Large intestine (tissue), 3 donors: ENCODE results near the gene TRIM63. TPM values are rescaled to one million over a fixed set of nuclear protein-coding genes. Genes with fewer than 3 reads are reported as not detected.

Experiments
- DNase-seq, 2 donors: peaks; one replicate each; pipeline versions ENCODE4 v3.0.0 to v3.0.0-alpha.2; 2013
- H3K27ac ChIP-seq: one replicate; pipeline ENCODE4 v1.5.1; 2013; ENCODE audit warnings: low read length
- H3K27me3 ChIP-seq: 2 replicates; pipeline ENCODE4 v1.6.1; 2013; ENCODE audit warnings: low read length; ENCODE audit not compliant: control insufficient read depth, insufficient read depth
- H3K36me3 ChIP-seq: 2 replicates; pipeline ENCODE4 v1.6.1; 2013; ENCODE audit warnings: low read length; ENCODE audit not compliant: control insufficient read depth, insufficient read depth
- H3K4me1 ChIP-seq: one replicate; pipeline ENCODE4 v1.6.1; 2013; ENCODE audit warnings: low read length; ENCODE audit not compliant: control insufficient read depth, insufficient read depth
- H3K4me3 ChIP-seq: one replicate; pipeline ENCODE4 v1.5.1; 2013; ENCODE audit warnings: low read length
- H3K9me3 ChIP-seq: one replicate; pipeline ENCODE4 v1.6.1; 2013; ENCODE audit warnings: mild to moderate bottlenecking, low read depth, low read length, moderate library complexity; ENCODE audit not compliant: control insufficient read depth
- WGBS: methylation state at CpG from one replicate; pipeline ENCODE4 v1.1.5; 2013; ENCODE audit warnings: low lambda C conversion rate; ENCODE audit not compliant: insufficient coverage; 5-methylcytosine and 5-hydroxymethylcytosine counted together
- polyA plus RNA-seq: library from polyadenylated mRNA; unstranded; fragments of 120-200 nt; gene quantifications from one replicate; pipeline ENCODE4 v1.2.1, GENCODE V29; 2013

The TRIM63 gene
- polyA plus RNA-seq, 1 donor, result 6.4 TPM

GRCh38 chr1:26044971-26045721 is 22.3 kb downstream of the TRIM63 start:
- Histone ChIP-seq H3K27ac (peak overlapping the region; percentile 93), H3K27me3 (peaks cover 23% of the 10 kb centered on the region), H3K4me3 (peak overlapping the region; percentile 62), H3K9me3 (no peaks in the 10 kb centered on the region), H3K4me1 (peaks cover 22% of the 10 kb centered on the region), H3K36me3 (peaks cover 26% of the 10 kb centered on the region)
- no CpG with 5 or more reads among the region's 29 CpGs for WGBS
- peak; percentile 76 to 91 for DNase-seq

GRCh38 chr1:26044414-26044813 is 23.0 kb downstream of the TRIM63 start:
- Histone ChIP-seq H3K27ac (no peak overlapping the region), H3K4me1 (peaks cover 16% of the 10 kb centered on the region), H3K4me3 (peak overlapping the region; percentile 62), H3K27me3 (peaks cover 23% of the 10 kb centered on the region), H3K36me3 (peaks cover 32% of the 10 kb centered on the region), H3K9me3 (no peaks in the 10 kb centered on the region)
- WGBS, result no CpG with 5 or more reads among the region's 3 CpGs
- no peak for DNase-seq

- Histone ChIP-seq H3K27ac (no peak overlapping the region), H3K9me3 (no peaks in the 10 kb centered on the region), H3K4me3 (no peak overlapping the region), H3K36me3 (peaks cover 35% of the 10 kb centered on the region), H3K4me1 (peaks cover 13% of the 10 kb centered on the region), H3K27me3 (peaks cover 23% of the 10 kb centered on the region)
- DNase-seq, result no peak
- no CpG with 5 or more reads among the region's 2 CpGs for WGBS
These were observed 23.7 kb downstream of the TRIM63 start for GRCh38 chr1:26043765-26044164.

GRCh38 chr1:26041978-26042377 is 25.5 kb downstream of the TRIM63 start:
- Histone ChIP-seq H3K36me3 (peaks cover 38% of the 10 kb centered on the region), H3K4me3 (no peak overlapping the region), H3K9me3 (no peaks in the 10 kb centered on the region), H3K4me1 (peaks cover 9% of the 10 kb centered on the region), H3K27me3 (peaks cover 20% of the 10 kb centered on the region), H3K27ac (no peak overlapping the region)
- DNase-seq, result no peak
- WGBS, result no CpG with 5 or more reads among the region's 4 CpGs

- WGBS, result no CpG with 5 or more reads among the region's 7 CpGs
- peaks cover 14% of the 10 kb centered on the region for H3K27me3 ChIP-seq
- H3K9me3 ChIP-seq, result no peaks in the 10 kb centered on the region
- no peak overlapping the region for H3K27ac ChIP-seq
- DNase-seq, result no peak
- H3K4me1 ChIP-seq, result peaks cover 15% of the 10 kb centered on the region
- H3K36me3 ChIP-seq, result peaks cover 38% of the 10 kb centered on the region
- H3K4me3 ChIP-seq, result no peak overlapping the region
These were observed 26.0 kb downstream of the TRIM63 start for GRCh38 chr1:26041401-26041800.

- Histone ChIP-seq H3K4me3 (no peak overlapping the region), H3K9me3 (peaks cover 4% of the 10 kb centered on the region), H3K27me3 (no peaks in the 10 kb centered on the region), H3K36me3 (peaks cover 34% of the 10 kb centered on the region), H3K4me1 (peaks cover 21% of the 10 kb centered on the region), H3K27ac (no peak overlapping the region)
- WGBS, result no CpG with 5 or more reads among the region's 6 CpGs
- DNase-seq, result no peak
These were observed 28.5 kb downstream of the TRIM63 start for GRCh38 chr1:26038904-26039303.

GRCh38 chr1:26038477-26038876 is 29.0 kb downstream of the TRIM63 start:
- no peak for DNase-seq
- Histone ChIP-seq H3K4me3 (no peak overlapping the region), H3K36me3 (peaks cover 30% of the 10 kb centered on the region), H3K4me1 (peaks cover 20% of the 10 kb centered on the region), H3K9me3 (peaks cover 4% of the 10 kb centered on the region), H3K27ac (peak overlapping the region; percentile 38), H3K27me3 (no peaks in the 10 kb centered on the region)
- WGBS, result no CpG with 5 or more reads among the region's 6 CpGs

- H3K4me3 ChIP-seq, result no peak overlapping the region
- DNase-seq, result no peak
- H3K36me3 ChIP-seq, result peaks cover 24% of the 10 kb centered on the region
- no peaks in the 10 kb centered on the region for H3K27me3 ChIP-seq
- peaks cover 4% of the 10 kb centered on the region for H3K9me3 ChIP-seq
- H3K27ac ChIP-seq, result peak overlapping the region; percentile 38
- peaks cover 20% of the 10 kb centered on the region for H3K4me1 ChIP-seq
- WGBS, result no CpG with 5 or more reads among the region's 6 CpGs
These were observed 29.5 kb downstream of the TRIM63 start for GRCh38 chr1:26037904-26038303.

GRCh38 chr1:26036756-26037281 is 30.6 kb downstream of the TRIM63 start:
- H3K36me3 ChIP-seq, result peaks cover 15% of the 10 kb centered on the region
- H3K9me3 ChIP-seq, result peaks cover 4% of the 10 kb centered on the region
- H3K27ac ChIP-seq, result peak overlapping the region; percentile 62
- no CpG with 5 or more reads among the region's 11 CpGs for WGBS
- no peaks in the 10 kb centered on the region for H3K27me3 ChIP-seq
- peaks cover 20% of the 10 kb centered on the region for H3K4me1 ChIP-seq
- H3K4me3 ChIP-seq, result no peak overlapping the region
- DNase-seq, result no peak

- Histone ChIP-seq H3K9me3 (peaks cover 4% of the 10 kb centered on the region), H3K27ac (peak overlapping the region; percentile 89), H3K36me3 (peaks cover 15% of the 10 kb centered on the region), H3K4me3 (peak overlapping the region; percentile 67), H3K27me3 (no peaks in the 10 kb centered on the region), H3K4me1 (peaks cover 20% of the 10 kb centered on the region)
- WGBS, result no CpG with 5 or more reads among the region's 39 CpGs
- DNase-seq, result peak; percentile 88 to 93
These were observed 31.3 kb downstream of the TRIM63 start for GRCh38 chr1:26035959-26036755.
